ENCODE measurements around the gene C11orf21. TPM values are rescaled to one million over a fixed set of nuclear protein-coding genes. Genes with fewer than 3 reads are reported as not detected.

Gene C11orf21
- total and polyA plus RNA-seq, 2 of the 8 experiments (the other 6 are each of a cell fraction or from before 2014, with no cell fraction given), result not detected

DNA sequence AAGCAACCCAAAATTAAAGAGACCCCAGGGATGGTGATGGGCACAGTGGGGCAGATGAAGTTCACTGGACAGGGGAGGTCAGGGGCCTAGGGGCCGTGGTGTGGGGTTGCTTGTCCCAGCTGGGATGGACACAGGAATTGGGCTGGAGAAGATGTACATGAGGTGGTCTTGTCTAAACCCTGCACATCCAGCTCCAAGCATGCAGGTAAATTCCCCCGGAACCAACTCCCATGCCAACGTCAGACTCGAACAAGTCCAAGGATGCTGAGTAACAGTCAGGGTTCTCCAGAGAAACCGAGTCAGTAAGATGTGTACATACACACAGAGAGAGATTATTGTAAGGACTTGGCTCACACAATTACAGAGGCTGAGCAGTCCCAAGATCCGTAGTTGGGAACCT is 29.0 kb upstream of the C11orf21 start:
- H3K4me2 ChIP-seq (ENCODE audit: insufficient read depth in 1 of 2, low read depth in 2 of 2, low read length in 2 of 2), result no peak overlapping the region
- peaks cover 7 to 18% of the 10 kb centered on the region in 2 experiments; a peak in 3 of 4 replicates for H3K9me3 ChIP-seq (ENCODE audit: insufficient read depth in 2 of 2, low read depth in 1 of 2, low read length in 1 of 2)
- no peaks in the 10 kb centered on the region for H3K27me3 ChIP-seq (replicated peaks in 1 of 4; ENCODE audit: control insufficient read depth in 3 of 4, extremely low read depth in 1 of 4, insufficient read depth in 3 of 4, low read length in 3 of 4)
- no peaks in the 10 kb centered on the region for H3K79me2 ChIP-seq (ENCODE audit: control insufficient read depth in 1 of 2, insufficient read depth in 2 of 2, low read length in 2 of 2)
- H2BK15ac ChIP-seq (ENCODE audit: low read length), result no peak overlapping the region
- no peak overlapping the region for H2BK12ac ChIP-seq (ENCODE audit: low read depth, low read length)
- no peak overlapping the region for H2BK5ac ChIP-seq (ENCODE audit: low read depth, low read length)
- no peak overlapping the region for H2AFZ ChIP-seq (ENCODE audit: low read length)
- H3K4ac ChIP-seq (replicated peaks; ENCODE audit: insufficient read length, low read depth, low read length), result no peak overlapping the region
- no peaks in the 10 kb centered on the region for H3K4me1 ChIP-seq (replicated peaks in 1 of 4; ENCODE audit: control insufficient read depth in 3 of 4, insufficient read depth in 4 of 4, low read length in 3 of 4)
- H3K14ac ChIP-seq (ENCODE audit: insufficient read length), result no peak overlapping the region
- H2AK5ac ChIP-seq (ENCODE audit: low read depth, low read length), result no peak overlapping the region
- H4K8ac ChIP-seq (ENCODE audit: extremely low read depth, insufficient read depth, low read length), result no peak overlapping the region
- H3K27ac ChIP-seq (ENCODE audit: low read depth, low read length), result no peak overlapping the region
- H3K4me3 ChIP-seq (ENCODE audit: extremely low read depth in 1 of 4, insufficient read depth in 2 of 4, low read depth in 3 of 4, low read length in 4 of 4), result no peak overlapping the region
- no peak overlapping the region for H2BK20ac ChIP-seq (ENCODE audit: low read length)
- DNase-seq (ENCODE audit: low read depth in 1 of 2, low spot score in 2 of 2) (no peak), FAIRE-seq (no peak)
- H4K91ac ChIP-seq (replicated peaks; ENCODE audit: insufficient read length, low read length), result no peak overlapping the region
- ChIA-PET POLR2A (ENCODE audit: partially characterized antibody) (interaction anchor here (1.4 to 1.5 kb wide), 2 partner anchors 46 to 47 kb away, joined by 3 to 5 read pairs; partner anchors contain the start of gene CD81), CTCF (ENCODE audit: partially characterized antibody) (no interaction called here)
- H2BK120ac ChIP-seq (replicated peaks; ENCODE audit: low read depth, low read length), result no peak overlapping the region
- no peak overlapping the region for H3K23ac ChIP-seq (ENCODE audit: insufficient read length)
- H3K18ac ChIP-seq (ENCODE audit: extremely low read depth, low read length), result no peak overlapping the region
- WGBS, 2 experiments (ENCODE audit: extremely low coverage in 1 of 2, insufficient coverage in 1 of 2, insufficient read length in 1 of 2, insufficient replicate concordance in 2 of 2, low coverage in 1 of 2, low lambda C conversion rate in 2 of 2, missing lambda C conversion rate in 1 of 2), result 95% methylated on average over 6 of the region's 6 CpGs; no CpG with 5 or more reads in 1 of the 2 experiments
- H3K9ac ChIP-seq (replicated peaks in 1 of 4; ENCODE audit: extremely low read depth in 1 of 4, low read depth in 3 of 4, low read length in 3 of 4), result no peak overlapping the region
- no peaks in the 10 kb centered on the region for H3K79me1 ChIP-seq (ENCODE audit: low read depth, low read length)
- no peaks in the 10 kb centered on the region for H3K23me2 ChIP-seq (ENCODE audit: low read depth, low read length)
- H3K56ac ChIP-seq (replicated peaks; ENCODE audit: insufficient read length, low read depth, low read length), result no peak overlapping the region
- no peak overlapping the region for H4K5ac ChIP-seq (ENCODE audit: insufficient read length, low read depth, low read length)
- H4K20me1 ChIP-seq (replicated peaks in 1 of 2; ENCODE audit: control insufficient read depth in 1 of 2, insufficient read depth in 2 of 2, low read length in 2 of 2), result no peaks in the 10 kb centered on the region
- no peaks in the 10 kb centered on the region for H3K36me3 ChIP-seq (ENCODE audit: control insufficient read depth in 2 of 4, insufficient read depth in 4 of 4, low read length in 3 of 4)

Data from H1 (cell line).